Activated T-cell treated with anti-CD3 and anti-CD28 coated beads for 48 hours (primary cell): Measurements from ENCODE around the gene PCBP3.

Experiments used
- DNase-seq: peaks from one replicate; pipeline ENCODE4 v3.0.0-alpha.2; 2020; ENCODE audit warnings: low read depth

PCBP3 gene

DNA sequence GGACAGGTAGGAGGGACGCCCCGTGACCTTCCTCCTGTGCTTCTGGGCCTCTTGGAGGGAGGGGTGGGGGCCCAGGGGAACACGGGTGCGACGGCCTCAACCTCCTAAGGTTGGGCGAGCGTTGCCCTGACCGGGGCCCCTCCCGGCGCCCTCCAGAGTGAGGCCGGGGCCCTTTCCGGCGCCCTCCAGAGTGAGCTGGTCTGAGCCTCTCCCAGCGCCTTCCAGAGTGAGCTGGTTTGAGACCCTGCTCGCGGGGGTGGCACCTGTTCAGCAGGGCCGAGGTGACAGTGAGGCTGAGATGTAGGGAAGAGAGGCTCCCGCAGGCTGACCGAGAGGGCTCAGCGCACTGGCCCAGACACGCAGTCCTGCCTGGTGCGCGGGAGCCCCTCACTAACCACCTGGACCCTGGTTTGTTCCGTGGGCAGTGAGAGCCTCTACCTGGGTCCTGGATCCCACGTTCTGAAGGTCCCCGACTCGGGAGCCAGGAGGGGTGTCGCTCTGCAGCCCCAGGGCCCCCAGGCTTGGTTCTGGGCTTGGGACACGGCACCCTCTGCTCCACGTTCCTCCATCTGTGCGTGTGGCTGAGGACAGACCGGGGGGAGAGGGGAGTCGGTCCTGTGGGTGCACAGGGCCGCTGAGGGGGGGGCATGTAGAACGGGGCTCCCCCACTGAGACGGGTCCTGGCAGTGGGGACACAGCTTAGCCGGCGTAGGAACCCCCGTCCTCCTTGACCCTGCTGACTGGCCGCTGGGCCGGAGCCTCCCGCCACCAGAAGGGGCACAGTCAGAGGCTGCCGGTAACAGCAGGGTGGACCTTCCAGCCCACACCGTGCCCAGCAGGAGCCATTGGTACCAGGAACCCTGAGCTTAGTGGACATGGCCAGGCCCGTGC, 339.5 kb downstream of the PCBP3 start:
- no peak for DNase-seq

GRCh38 chr21:45983649-45983965, 340.1 kb downstream of the PCBP3 start:
- DNase-seq: no peak

GRCh38 chr21:45983981-45984551, 340.5 kb downstream of the PCBP3 start:
- DNase-seq: no peak

DNA sequence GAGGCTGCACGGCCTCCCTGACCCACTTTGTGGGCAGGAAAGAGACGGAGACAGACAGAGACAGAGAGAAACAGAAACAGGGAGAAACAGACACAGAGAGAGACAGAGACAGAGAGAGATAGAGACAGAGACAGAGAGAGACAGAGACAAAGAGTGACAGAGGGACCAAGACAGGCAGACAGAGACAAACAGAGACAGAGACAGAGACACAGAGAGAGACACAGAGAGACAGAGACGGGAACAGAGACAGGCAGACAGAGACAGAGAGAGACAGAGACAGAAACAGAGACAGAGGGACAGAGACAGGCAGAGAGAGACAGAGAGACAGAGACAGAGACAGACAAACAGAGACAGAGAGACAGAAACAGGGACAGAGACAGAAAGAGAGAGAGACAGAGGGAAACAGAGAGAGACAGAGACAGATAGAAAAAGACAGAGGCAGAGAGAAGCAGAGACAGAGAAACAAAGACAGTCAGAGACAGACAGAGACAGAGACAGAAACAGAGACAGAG, 341.1 kb downstream of the PCBP3 start:
- no peak for DNase-seq

GRCh38 chr21:45985471-45986315, 342.2 kb downstream of the PCBP3 start:
- DNase-seq: no peak

DNA sequence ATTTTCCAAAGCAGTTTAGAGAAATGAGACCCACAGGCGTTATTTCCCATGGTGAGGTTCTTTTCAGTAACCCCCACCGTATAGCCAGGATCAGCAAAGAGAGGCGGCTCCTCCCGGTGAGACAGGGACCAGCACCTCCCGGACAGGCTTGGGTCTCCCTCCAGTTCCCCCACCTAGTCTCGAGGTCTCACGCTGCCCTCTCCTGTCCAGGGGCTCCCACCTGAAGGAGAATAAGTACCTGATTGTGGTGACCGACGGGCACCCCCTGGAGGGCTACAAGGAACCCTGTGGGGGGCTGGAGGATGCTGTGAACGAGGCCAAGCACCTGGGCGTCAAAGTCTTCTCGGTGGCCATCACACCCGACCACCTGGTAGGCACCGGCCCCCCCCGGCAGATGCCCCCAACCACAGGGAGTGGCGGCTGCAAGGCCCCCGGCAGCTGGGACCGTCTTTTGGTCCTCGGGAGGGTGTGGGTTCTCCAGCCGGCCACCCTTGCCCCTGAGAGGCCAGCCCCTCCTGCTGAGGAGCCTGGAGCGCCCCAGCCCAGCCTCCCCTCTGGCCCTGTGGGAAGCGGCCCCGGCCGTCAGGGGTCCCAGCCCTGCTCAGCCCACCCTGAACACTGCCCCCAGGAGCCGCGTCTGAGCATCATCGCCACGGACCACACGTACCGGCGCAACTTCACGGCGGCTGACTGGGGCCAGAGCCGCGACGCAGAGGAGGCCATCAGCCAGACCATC, 343.0 kb downstream of the PCBP3 start:
- DNase-seq: no peak

- DNase-seq: no peak
Observed at GRCh38 chr21:45987121-45987711, 343.7 kb downstream of the PCBP3 start.

GRCh38 chr21:45988366-45989347, 345.1 kb downstream of the PCBP3 start:
- no peak for DNase-seq

GRCh38 chr21:45989355-45990048, 346.0 kb downstream of the PCBP3 start:
- DNase-seq: no peak

- DNase-seq: no peak
Observed at GRCh38 chr21:45990049-45990711, 346.7 kb downstream of the PCBP3 start.

- DNase-seq: no peak
Observed at GRCh38 chr21:45990741-45991605, 347.4 kb downstream of the PCBP3 start.

- DNase-seq: no peak
Observed at GRCh38 chr21:45991606-45992300, 348.2 kb downstream of the PCBP3 start.
